ENCODE results near the gene HMGXB4. TPM values are rescaled to one million over a fixed set of nuclear protein-coding genes. Genes with fewer than 3 reads are reported as not detected.

HMGXB4 gene
- total and polyA plus RNA-seq, 9 of the 15 experiments (the other 6 are each of a cell fraction or from before 2014, with no cell fraction given) = 9.9 to 31.4 (median 24.8) TPM

- Histone ChIP-seq H3K9me3 (replicated peaks; ENCODE audit: control insufficient read depth, insufficient read depth, low read depth, low read length) (no peaks in the 10 kb centered on the region), H3K9ac (ENCODE audit: insufficient read depth in 1 of 2, low read depth in 2 of 2, low read length in 2 of 2) (no peak overlapping the region), H3K79me2 (ENCODE audit: control insufficient read depth, insufficient read depth, low read length) (peaks cover 5% of the 10 kb centered on the region; the same call in 2 of the 3 replicates), H3K36me3 (ENCODE audit: control insufficient read depth, insufficient read depth, low read length) (peaks cover 52% of the 10 kb centered on the region), H3K9me1 (ENCODE audit: control insufficient read depth, insufficient read depth, low read length) (no peaks in the 10 kb centered on the region), H4K20me1 (replicated peaks; ENCODE audit: control insufficient read depth, insufficient read depth, low read length) (no peaks in the 10 kb centered on the region), H3K4me3 (no peak overlapping the region), H3K27me3 (ENCODE audit: control insufficient read depth in 2 of 2, insufficient read depth in 2 of 2, low read length in 2 of 2) (no peaks in the 10 kb centered on the region), H3K4me1 (replicated peaks in 1 of 2; ENCODE audit: control insufficient read depth in 2 of 2, insufficient read depth in 2 of 2, low read length in 2 of 2) (peaks cover 7 to 16% of the 10 kb centered on the region in 2 experiments; a peak in 4 of 5 replicates), H3K27ac (ENCODE audit: extremely low read depth, low read depth, low read length) (no peak overlapping the region), H2AFZ (ENCODE audit: low read depth, low read length) (no peak overlapping the region), H3K4me2 (ENCODE audit: insufficient read depth, low read length) (no peak overlapping the region)
- ATAC-seq (no peak), DNase-seq (ENCODE audit: extremely low read depth in 1 of 4, low spot score in 3 of 4) (no peak), FAIRE-seq (no peak)
- BruUV-seq (replicated peaks) = no TSS peak
- POLR2A ChIA-PET = interaction anchor here (0.8 kb wide), 1 partner anchor 11 kb away, joined by 3 read pairs; no protein-coding TSS in a partner anchor
- intact Hi-C loops (cut with micrococcal nuclease) = no loop called here
- CTCF ChIA-PET (ENCODE audit: low intra/inter-chr PET ratio) = no interaction called here
- no peak for TF ChIP-seq U2AF2 (optimal IDR thresholded peaks at IDR 0.05; ENCODE audit: low read depth, low read length)
- TF ChIP-seq ATF7 (IDR thresholded peaks at IDR 0.05) = no peak
- no peak for TF ChIP-seq CHD1 (IDR thresholded peaks at IDR 0.05; ENCODE audit: low read length)
- TF ChIP-seq RBBP5 (IDR thresholded peaks at IDR 0.05; ENCODE audit: borderline replicate concordance, insufficient read depth, low read length, poor library complexity, severe bottlenecking) = no peak
- no peak for TF ChIP-seq RBM15 (IDR thresholded peaks at IDR 0.05; ENCODE audit: insufficient read depth, low read length)
- TF ChIP-seq HDAC3 (IDR thresholded peaks at IDR 0.05; ENCODE audit: borderline replicate concordance, partially characterized antibody) = no peak
- TF ChIP-seq ZNF41 (CRISPR knock-in tag; conservative IDR thresholded peaks at IDR 0.05) = no peak
- TF ChIP-seq PML (IDR thresholded peaks at IDR 0.05; ENCODE audit: low read length) = no peak
- no peak for TF ChIP-seq SNAPC5 (CRISPR knock-in tag; IDR thresholded peaks at IDR 0.05)
- no peak for TF ChIP-seq MAFF (IDR thresholded peaks at IDR 0.05; ENCODE audit: low read length)
- no peak for TF ChIP-seq CAMTA2 (CRISPR knock-in tag; conservative IDR thresholded peaks at IDR 0.05)
- in situ Hi-C loops (cut with MboI) = no loop called here
These were observed 38.8 kb downstream of the HMGXB4 start for GRCh38 chr22:35296051-35296450.
